Mucosa of descending colon (tissue), 3 donors: Measurements from ENCODE around the gene FIBCD1. TPM values are rescaled to one million over a fixed set of nuclear protein-coding genes. Genes with fewer than 3 reads are reported as not detected.

Source experiments
- ATAC-seq: fragments of 200-7000 bp; cut with Tn5 transposase; one replicate; pipeline ENCODE4 v1.9.1; 2020; ENCODE audit warnings: mild to moderate bottlenecking, moderate library complexity
- DNase-seq, 3 donors: peaks; one replicate each; pipeline ENCODE4 v3.0.0-alpha.2; 2020
- H3K36me3 ChIP-seq: fragments of 200-600 bp; one replicate; pipeline ENCODE4 v1.8.0; 2021; ENCODE audit warnings: low read depth, mild to moderate bottlenecking
- H3K4me1 ChIP-seq: fragments of 200-600 bp; one replicate; pipeline ENCODE4 v1.8.0; 2021; ENCODE audit warnings: low read depth, mild to moderate bottlenecking
- H3K4me3 ChIP-seq: fragments of 200-600 bp; one replicate; pipeline ENCODE4 v1.8.0; 2021; ENCODE audit warnings: mild to moderate bottlenecking
- H3K9me3 ChIP-seq: fragments of 200-600 bp; one replicate; pipeline ENCODE4 v1.8.0; 2021; ENCODE audit warnings: mild to moderate bottlenecking
- intact Hi-C, 2 donors: fragments of 100-400 bp; cut with DNase I in 1 of 2; cut with micrococcal nuclease in 1 of 2; formaldehyde crosslinking; loops; one replicate each; pipeline versions ENCODE4 v1.11.0 to v1.11.1; 2022; cut with DNase I, micrococcal nuclease
- total RNA-seq, 3 donors: library from RNA; stranded (reverse); fragmentation: NEBNext Ultra II Directional in 2 of 3; extraction: Animal tissue kit (Norgen Biotek cat#: 25700) in 2 of 3; gene quantifications; one replicate each; pipeline versions ENCODE4 v1.2.1 to v1.2.4, GENCODE V29; 2021 to 2023
- TF ChIP-seq, protein P1 (sequence below): fragments of 200-600 bp; IDR thresholded peaks from one replicate; pipeline ENCODE4 v1.8.0; 2022; ENCODE audit warnings: antibody characterized with exemption, mild to moderate bottlenecking
- donor health status: DM: no; HTN: no; CAD: no; lungs with moderate emphysema.
- donor health status: DM: no; HTN: no; CAD: no.
- donor health status: DM: no; HTN: yes; CAD: no.

Gene FIBCD1
- total RNA-seq, 3 donors from 2014 or later: 2.6 to 10.7 (median 7.3) TPM

DNA sequence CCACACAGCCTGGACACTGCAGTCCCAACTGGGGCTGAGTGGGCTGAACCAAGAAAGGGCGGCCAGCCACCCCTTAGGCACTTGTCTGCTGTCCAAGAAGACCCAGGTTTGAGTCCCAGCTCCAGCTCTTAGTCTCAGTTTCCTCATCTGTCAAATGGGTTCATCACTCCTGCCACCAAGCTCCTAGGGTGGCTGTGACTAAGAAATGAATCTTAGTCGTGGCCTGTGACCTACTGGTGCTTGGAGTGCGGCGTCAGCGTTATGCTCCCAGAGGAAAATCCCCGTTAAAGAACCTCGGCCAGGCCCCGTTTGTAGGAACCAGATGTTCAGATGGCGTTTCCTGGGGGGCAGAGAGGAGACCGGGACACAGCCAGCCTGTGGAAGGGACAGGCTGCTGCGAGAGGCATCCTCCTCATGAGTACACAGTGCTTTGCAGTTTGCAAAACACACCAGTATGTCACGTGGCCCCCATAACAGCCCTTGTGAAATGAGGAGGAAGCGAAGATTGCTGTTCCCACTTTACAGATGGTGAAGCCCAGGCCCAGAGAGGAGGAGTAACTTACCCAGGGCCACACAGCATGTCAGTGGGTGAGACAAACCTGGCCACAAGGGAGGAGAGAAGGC lies 3.3 kb downstream of the FIBCD1 start:
- no peak overlapping the region for H3K4me3 ChIP-seq
- H3K9me3 ChIP-seq: no peaks in the 10 kb centered on the region
- intact Hi-C loops: no loop called here
- peaks cover 13% of the 10 kb centered on the region for H3K4me1 ChIP-seq
- H3K36me3 ChIP-seq: no peaks in the 10 kb centered on the region
- ATAC-seq: no peak
- DNase-seq: no peak
- TF ChIP-seq, protein P1, sequence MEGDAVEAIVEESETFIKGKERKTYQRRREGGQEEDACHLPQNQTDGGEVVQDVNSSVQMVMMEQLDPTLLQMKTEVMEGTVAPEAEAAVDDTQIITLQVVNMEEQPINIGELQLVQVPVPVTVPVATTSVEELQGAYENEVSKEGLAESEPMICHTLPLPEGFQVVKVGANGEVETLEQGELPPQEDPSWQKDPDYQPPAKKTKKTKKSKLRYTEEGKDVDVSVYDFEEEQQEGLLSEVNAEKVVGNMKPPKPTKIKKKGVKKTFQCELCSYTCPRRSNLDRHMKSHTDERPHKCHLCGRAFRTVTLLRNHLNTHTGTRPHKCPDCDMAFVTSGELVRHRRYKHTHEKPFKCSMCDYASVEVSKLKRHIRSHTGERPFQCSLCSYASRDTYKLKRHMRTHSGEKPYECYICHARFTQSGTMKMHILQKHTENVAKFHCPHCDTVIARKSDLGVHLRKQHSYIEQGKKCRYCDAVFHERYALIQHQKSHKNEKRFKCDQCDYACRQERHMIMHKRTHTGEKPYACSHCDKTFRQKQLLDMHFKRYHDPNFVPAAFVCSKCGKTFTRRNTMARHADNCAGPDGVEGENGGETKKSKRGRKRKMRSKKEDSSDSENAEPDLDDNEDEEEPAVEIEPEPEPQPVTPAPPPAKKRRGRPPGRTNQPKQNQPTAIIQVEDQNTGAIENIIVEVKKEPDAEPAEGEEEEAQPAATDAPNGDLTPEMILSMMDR: no peak

DNA sequence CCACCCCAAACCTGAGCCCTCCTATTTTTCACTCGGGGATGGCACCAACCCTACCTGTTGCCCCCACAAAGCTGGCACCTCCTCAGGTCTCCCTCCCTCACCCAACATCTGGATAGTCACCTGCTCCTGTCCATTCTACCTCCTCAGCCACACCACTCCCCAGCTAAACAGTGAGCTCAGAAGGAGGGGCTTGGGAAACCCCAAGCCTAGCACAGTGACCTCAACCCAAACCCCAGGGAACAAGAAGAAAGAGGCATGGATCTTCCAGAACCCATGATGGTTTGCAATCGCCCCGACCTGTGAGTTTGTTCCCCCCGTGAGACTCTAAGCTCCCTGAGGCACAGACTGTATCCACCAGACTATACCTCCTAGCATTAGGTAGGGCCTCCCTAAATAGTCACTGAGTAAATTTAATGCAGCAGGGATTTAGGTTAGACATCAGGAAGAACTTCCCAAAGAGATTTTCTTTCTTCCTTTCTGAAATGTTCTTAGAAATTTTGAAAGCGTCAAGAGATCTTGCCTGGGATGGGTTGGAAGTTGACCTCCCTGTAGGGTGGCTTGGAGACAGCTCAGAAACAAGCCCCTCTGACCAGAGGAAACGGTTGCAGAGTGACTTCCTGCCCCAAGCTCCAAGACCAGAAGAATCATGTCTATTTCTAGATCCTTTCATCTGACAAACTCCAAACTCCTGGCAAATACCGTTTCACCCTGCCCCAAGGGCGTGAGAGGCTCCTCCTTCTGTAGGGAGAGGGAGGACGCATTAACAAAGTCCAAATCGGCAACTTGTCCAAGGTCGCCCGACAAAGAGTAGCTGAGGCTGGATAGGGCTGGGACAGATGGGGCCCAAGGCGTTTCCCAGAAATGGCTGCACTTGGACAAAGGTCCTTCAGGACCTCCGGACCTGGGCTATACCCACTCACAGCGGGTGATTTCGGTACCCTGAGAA lies 4.1 kb downstream of the FIBCD1 start:
- TF ChIP-seq, protein P1: no peak
- peaks cover 9% of the 10 kb centered on the region for H3K4me1 ChIP-seq
- no peak overlapping the region for H3K4me3 ChIP-seq
- H3K9me3 ChIP-seq: no peaks in the 10 kb centered on the region
- ATAC-seq: no peak
- no peaks in the 10 kb centered on the region for H3K36me3 ChIP-seq
- intact Hi-C loops: no loop called here
- no peak for DNase-seq

DNA sequence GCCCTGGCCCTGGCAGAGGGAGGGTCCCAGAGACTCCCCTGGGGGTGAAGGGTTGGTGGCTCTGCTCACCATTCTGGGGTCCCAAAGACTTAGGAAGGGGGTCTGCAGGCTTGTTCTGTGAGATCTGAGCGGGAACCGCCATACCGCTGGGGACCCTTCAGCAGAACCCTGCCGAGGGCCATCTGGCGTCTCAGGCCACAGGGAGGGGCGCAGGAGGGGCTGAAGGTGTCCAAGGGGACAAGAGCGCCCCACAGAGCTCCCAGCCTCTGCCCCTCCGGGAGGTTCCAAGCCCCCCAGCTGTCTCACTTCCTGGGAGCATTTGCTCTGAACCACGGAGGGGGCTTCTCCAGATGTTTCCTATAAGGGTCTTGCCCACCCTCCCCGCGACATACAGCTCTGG lies 4.8 kb downstream of the FIBCD1 start:
- peaks cover 6% of the 10 kb centered on the region for H3K4me1 ChIP-seq
- intact Hi-C loops: no loop called here

DNA sequence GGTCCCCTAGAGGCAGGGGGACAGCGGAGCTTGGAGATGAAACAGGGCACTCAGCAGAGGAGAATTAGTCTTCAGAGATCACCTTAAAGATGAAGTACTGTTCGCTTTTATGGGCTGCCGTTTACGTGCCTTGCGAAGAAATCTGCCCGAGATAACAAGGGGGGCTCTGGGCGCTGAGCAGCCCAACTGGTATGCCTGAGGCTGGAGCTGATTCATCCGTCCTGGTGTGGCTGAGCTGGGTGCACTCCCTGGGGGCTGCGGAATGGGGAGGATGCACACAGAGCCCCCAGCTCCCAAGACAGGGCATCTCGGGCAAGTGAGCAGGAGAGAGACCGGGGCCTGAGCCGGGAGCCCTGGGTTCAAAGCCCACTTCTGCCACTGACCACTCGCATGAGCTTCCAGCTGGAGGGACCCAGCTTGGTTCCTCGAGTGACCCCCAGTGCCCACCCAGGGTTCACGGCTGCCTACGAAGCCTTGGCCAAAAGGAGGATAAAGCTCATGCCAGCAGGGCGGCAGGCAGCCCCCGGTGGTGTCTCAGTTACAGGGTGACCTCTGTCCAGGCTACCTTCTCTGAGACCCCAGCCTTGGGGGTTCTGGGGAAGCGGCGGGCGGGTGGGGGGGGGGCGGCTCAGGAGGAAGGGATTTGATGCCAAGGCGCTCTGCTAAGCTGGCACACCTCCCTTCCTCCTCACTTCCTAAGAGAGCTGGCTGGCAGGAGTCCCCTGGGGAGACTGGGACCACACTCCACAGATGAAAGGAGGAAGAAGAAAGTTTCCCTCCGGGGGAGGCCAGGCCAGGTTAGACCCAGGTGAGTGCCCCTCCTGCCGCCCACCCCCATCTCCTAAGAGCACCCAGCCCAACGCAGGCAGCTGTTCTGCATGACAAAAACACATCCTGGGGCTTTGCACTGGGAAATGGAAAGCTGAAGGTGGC lies 5.7 kb downstream of the FIBCD1 start:
- Histone ChIP-seq H3K4me1 (peaks cover 3% of the 10 kb centered on the region), H3K9me3 (no peaks in the 10 kb centered on the region), H3K4me3 (no peak overlapping the region), H3K36me3 (no peaks in the 10 kb centered on the region)
- no peak for ATAC-seq
- DNase-seq: no peak
- TF ChIP-seq, protein P1: no peak
- intact Hi-C loops: no loop called here

More for the DNA sequence above, 4.8 kb downstream of the FIBCD1 start:
- no peak overlapping the region for H3K4me3 ChIP-seq
- no peak for ATAC-seq
- no peak for DNase-seq
- no peaks in the 10 kb centered on the region for H3K9me3 ChIP-seq
- TF ChIP-seq, protein P1: no peak
- H3K36me3 ChIP-seq: no peaks in the 10 kb centered on the region

DNA sequence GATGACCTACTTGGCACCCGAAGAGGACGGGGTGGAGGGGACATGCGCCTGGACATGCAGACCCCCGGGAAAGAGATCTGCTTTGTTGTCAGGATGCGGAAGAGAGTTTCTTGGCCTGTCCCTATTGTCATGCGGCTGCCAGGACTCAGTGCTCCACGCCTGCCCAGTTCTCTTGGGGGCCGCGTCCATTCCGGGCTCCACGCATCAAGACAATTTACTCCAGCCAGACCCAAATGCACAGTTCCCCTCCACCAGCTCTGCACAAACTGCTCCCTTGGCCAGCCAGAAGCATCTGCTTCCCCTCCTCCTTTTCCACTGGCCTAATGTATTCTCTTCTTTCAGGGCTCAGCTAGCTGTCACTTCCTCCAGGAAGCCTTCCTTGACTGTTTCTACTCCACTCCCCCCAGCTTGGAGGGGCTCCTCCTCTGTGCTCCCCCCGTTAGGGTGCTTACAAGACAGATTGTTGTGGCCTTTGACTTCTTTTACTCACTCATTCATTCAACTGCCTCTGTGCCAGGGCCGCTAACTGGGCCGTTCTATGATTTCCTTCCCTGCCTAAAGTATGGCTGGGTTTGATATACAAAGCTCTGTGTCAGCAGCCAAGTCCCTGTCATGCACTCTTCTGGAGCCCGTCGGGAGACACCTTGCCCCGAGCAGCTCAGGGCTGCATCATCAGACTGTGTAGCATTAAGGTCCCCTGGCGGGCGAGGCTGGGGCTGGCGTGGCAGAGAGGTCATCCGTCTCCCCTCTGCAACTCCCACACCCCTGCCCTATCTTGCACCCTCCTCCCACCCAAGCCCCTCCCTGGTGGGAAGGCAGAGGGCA lies 6.6 kb downstream of the FIBCD1 start:
- Histone ChIP-seq H3K36me3 (no peaks in the 10 kb centered on the region), H3K4me3 (no peak overlapping the region), H3K9me3 (no peaks in the 10 kb centered on the region), H3K4me1 (no peaks in the 10 kb centered on the region)
- ATAC-seq: no peak
- intact Hi-C loops: no loop called here
- TF ChIP-seq, protein P1: no peak
- no peak for DNase-seq
